Neural progenitor cell (in vitro differentiated cells): ENCODE data around the gene HIRA.

Experiments used
- EZH2 ChIP-seq: fragments of 200-600 bp; sonication (generic); IDR thresholded peaks from 2 replicates; pipeline ENCODE4 v1.6.1; 2017; ENCODE audit warnings: antibody characterized with exemption, mild to moderate bottlenecking, moderate library complexity
- TF ChIP-seq, protein P1 (sequence below): fragments of 200-600 bp; sonication (generic); IDR thresholded peaks from 2 replicates; pipeline ENCODE4 v1.5.1; 2017; ENCODE audit warnings: antibody characterized with exemption, mild to moderate bottlenecking

DNA sequence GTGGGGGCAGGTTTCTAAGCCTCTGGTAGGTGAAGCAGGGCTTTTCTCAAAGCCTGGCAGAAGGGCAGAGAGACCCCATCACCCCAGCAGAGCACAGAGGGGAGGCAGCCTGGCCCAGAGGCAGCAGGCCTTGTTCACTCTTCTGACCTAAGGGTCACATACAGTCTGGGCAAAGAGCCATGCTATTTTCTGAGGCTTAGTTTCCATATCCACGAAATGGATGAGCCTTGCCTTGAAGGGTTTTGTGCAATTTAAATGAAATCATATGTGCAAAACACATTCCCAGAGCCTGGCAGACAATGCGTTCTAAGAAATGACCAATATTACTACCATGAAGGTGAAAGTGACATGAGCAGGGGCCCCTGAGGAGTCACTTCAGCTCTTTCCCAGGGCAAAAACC lies 44.5 kb downstream of the HIRA start:
- TF ChIP-seq, protein P1, sequence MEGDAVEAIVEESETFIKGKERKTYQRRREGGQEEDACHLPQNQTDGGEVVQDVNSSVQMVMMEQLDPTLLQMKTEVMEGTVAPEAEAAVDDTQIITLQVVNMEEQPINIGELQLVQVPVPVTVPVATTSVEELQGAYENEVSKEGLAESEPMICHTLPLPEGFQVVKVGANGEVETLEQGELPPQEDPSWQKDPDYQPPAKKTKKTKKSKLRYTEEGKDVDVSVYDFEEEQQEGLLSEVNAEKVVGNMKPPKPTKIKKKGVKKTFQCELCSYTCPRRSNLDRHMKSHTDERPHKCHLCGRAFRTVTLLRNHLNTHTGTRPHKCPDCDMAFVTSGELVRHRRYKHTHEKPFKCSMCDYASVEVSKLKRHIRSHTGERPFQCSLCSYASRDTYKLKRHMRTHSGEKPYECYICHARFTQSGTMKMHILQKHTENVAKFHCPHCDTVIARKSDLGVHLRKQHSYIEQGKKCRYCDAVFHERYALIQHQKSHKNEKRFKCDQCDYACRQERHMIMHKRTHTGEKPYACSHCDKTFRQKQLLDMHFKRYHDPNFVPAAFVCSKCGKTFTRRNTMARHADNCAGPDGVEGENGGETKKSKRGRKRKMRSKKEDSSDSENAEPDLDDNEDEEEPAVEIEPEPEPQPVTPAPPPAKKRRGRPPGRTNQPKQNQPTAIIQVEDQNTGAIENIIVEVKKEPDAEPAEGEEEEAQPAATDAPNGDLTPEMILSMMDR, result no peak
- no peak for TF ChIP-seq EZH2
